Activated T-cell treated with anti-CD3 and anti-CD28 coated beads for 48 hours (primary cell): ENCODE measurements around the gene KLF16.

Source experiments
- DNase-seq: peaks from one replicate; pipeline ENCODE4 v3.0.0-alpha.2; 2020; ENCODE audit warnings: low read depth

Gene KLF16

GRCh38 chr19:1855040-1855827 is 8.1 kb downstream of the KLF16 start:
- peak; percentile 86 for DNase-seq

DNA sequence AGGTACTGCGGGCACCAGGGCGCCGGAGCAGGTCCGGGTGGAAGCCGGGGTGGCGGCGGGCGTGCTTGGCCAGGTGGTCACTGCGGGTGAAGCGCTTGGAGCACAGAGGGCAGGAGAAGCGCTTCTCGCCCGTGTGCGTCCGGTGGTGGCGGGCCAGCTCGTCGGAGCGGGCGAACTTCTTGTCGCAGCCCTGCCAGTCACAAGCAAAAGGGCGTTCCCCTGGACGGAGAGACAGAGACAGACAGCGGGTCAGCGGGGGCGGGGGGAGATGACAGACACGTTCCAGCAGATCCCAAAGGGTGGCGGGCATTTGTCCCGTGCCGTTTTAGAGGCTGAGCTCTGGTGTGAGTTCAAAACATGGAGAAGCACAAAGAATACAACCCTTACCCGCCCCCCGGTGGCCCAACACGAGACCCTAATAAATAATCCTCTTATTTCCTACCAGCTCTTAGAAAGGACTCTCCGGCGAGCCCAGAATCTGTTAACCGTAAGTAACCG is 8.8 kb downstream of the KLF16 start:
- no peak for DNase-seq

DNA sequence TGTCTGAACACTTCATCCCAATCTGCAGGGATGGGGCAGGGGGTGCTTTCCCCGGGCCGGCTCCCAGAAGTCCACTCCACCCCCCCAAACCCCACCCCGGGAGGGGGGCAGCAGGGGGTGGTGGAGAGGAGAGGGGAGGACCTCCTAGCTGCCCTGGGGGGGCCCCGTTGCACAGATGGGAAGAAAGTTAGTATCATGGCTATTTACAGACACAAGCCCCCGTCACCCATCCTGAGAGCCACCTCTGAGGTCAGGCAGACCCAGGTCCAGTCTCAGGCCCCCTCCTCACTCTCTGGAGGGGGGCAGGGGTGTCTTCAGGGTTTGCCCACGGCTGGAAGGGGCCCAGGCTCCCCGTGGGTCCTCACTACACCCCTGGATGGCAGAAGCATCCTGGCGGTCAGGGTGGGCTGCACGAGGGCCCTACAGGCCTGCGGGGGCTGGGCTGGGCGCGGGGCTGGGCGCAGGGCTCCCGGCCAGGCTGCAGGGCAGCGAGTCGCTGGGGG is 9.3 kb downstream of the KLF16 start:
- DNase-seq, result no peak

- peak; percentile 87 for DNase-seq
These were observed 9.9 kb downstream of the KLF16 start for GRCh38 chr19:1853295-1854038.

GRCh38 chr19:1852581-1853128 is 10.7 kb downstream of the KLF16 start:
- no peak for DNase-seq

DNA sequence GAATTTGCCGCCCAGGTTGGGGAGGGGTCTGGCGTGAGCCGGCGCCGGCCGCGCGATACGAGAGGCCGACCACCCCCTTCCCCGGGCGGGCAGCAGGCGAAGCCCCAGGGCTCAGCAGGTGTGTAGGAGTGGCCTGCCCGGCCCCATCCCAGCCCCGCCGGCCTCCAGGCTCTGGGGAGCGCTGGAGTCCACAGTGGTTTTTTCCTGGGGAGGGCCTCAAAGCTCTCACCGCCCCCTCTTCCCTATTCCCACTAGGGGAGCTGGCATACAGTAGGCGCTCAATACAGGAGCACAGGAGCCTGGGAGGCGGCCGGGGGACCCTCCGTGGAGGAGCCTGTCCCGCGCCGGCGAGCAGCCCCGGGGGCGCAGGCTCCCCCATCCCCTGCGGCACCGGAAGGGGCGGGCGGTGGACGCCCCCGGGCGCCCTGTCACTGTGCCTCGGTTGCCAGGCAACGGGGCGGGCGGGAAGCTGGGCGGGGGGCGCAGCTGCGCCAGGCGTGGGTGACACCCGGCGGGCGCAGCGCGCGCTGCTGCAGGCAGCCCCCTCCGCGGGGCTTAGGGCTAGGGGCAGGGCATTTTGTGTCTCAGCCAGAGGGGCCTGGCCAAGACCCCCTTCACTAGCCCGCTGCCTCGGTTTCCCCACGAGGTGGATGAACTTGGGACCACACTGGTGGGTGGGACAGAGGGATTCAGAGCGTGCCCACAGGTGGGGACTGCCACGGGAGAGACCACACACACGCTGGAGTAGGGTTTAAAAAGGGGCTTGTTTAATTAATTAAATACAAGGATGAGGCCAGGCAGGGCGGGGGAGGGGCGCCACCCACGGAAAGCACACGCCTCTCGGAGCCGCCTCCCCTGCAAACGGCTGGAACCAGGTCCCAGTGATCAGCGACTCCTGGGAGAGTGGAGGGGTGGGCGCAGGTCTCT is 11.5 kb downstream of the KLF16 start:
- DNase-seq, result peak; percentile 46

DNA sequence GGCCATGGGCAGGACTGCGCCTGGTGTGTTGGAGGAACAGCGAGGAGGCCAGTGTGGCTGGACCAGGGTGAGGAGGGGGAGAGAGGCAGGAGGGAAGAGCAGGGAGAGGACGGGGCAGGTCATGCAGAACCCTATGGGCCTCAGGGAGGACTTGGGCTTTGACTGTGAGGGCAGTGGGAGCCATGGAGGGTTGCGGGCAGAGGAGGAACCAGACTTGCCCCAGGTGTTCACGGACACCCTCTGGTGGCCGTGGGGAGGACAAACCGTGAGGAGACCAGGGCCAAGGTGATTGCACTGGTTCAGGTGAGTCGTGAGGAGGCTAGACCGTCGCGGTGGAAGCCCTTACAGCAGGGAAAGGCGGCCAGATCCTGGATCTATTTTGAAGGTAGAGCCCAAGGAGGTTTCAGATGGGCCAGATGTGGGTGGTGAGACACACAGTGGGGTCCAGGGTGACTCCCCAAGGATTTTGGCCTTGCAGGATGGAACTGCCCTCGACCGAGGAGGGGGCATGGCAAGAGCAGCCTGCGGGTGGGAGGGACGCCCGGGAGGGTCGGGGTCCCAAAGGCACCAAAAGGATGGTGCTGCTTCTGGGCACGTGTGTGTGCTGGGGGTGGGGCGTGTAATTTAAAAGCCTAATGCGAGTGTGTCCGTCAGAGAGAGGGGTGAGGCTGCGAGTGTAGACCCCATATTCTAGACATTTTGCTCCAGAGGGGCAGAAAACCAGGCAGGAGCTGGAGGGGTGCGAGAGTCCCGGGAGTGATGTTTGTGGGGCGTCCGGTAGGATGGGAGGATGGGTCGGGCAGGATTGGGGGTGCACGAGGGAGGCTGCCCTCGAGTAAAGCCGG is 12.3 kb downstream of the KLF16 start:
- no peak for DNase-seq

- no peak for DNase-seq
These were observed 13.4 kb downstream of the KLF16 start for GRCh38 chr19:1849886-1850398.

DNA sequence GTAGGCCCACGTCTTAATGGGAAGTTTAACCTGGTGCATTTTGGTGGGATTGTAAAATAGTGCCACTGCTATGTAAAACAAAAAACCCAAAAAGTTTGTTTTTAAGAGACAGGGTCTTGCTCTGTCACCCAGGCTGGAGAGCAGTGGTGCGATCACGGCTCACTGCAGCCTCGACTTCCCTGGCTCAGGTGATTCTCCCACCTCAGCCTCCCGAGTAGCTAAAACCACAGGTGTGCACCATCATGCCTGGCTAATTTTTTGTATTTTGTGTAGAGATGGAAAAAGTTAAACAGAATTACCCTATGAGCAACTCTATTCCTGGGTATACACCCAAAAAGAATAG is 14.3 kb downstream of the KLF16 start:
- DNase-seq, result no peak

DNA sequence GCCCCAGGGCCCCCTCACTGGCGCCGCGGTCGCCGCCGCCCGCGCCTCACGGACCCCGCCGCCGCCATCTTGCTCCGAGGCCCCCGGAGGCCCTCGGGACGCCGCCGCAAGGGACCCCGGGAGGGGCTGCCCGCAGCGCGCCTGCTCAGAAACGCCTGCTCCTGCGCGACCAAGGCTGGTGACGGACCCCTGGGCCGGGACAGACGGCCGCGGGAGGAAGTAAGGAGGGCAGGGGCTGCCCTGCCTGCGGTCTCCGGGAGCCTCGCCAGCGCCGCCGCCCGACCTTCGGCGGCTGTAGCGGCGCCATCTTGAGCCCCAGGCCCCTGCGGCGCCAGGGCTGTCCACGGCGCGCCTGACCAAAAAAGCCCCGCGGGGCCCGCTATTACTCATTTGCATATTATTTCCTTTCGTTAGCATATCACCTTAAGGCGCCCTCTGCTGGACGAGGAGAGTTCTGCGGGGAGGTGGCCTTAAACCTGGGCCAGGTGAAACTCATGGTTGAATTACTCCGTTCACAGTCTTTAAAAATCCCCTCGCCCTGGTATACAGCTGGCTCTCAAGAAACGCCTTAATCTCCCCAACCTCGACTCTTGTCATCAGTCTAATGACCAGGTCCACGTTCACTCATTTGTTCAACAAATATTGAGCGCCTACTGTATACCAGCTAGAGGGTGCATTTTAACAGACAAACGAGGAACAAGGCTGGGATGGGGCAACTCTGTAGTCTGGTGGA is 14.8 kb downstream of the KLF16 start, which contains the start of gene REXO1:
Gene REXO1, minus strand, starts transcription at position 85 of the 733 bp plus-strand sequence. CDS start 125 bp downstream, outside the sequence.
- DNase-seq, result peak; percentile 94

DNA sequence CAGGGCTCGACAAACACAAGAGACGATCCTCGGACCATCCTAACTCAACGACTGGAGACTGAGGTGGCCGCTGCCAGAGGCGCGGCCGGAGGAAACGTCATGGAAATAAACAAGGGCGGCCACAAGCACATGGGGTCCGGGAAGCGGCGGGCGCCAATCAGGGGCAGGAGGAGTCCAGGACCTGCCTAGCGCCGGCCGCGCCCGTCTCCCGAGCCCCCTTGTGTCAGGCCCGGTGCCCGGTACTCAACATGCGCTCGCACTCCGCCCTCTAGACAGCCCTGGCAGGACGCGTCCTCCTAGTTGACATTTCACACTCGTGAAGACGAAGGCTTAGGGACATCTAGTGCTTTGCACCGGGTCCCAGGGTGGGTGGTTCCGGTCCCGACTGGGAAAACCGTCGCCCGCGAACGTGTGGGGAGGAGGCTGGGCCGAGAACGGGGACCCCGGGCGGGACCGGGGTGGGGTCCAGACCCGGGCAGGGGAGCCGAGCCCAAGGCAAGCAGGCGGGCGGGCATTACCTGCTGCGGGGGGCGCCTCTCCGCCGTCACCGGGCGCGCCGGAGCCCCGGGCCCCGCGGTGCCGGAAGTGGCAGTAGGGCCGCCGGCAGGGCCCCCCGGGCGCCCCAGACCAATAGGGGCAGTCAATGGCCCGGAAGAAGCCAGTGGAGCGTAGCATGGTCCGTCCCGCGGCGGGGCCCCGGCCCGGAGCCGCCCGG is 15.5 kb downstream of the KLF16 start:
- peak; percentile 35 for DNase-seq

DNA sequence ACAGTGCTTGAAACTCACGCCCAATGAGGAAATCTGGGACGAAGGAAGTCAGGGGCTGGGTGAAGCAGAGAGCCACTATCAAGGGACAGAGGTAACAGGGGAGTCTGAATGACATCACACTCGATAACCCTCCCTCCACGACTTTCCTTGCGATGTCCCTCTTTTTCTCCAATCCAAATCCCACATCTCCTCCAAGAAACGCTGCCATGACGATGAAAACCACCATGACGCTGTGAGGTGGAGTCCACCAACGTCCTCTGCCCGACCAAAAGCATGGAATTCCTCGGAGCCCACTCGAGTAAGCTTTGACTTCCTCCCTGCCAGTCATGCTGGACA is 16.1 kb downstream of the KLF16 start:
- no peak for DNase-seq

GRCh38 chr19:1846517-1847204 is 16.7 kb downstream of the KLF16 start:
- no peak for DNase-seq

DNA sequence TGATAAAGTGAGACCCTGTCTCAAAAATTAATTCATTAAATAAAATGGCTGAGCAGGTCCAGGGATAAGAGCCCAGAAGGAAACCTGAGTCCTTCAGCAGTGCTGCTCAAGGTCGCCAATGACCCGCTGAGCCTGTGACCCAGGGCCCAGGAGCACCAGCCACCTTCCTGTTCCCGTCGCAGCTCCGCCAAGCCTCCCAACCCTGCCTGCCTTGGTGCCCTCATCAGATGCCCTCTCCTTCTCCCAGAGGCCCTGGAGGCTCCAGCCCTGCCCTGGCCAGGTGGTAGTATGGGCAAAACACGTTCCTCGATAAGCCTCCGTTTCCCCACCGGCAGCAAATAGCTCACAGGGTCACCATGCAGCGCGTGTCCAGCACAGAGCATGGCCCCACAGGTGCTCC is 17.7 kb downstream of the KLF16 start:
- no peak for DNase-seq

DNA sequence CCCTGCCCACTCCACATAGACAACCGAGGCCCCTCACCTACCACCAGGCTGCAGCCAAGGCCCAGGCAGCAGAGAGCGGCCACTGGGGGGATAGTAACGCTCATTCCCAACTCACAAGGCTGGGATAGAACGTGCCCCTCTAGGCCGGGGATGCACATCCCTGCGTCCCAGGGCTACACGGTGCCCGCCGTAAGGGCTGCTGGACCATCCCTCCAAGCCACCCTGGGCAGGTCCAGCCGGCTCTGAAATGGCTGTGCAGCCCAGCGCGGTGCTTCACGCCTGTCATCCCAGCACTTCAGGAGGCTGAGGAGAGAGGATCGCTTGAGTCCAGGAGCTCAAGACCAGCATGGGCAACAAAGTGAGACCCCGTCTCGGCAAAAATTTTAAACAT is 18.3 kb downstream of the KLF16 start:
- DNase-seq, result no peak

GRCh38 chr19:1844513-1845124 is 18.8 kb downstream of the KLF16 start:
- DNase-seq, result no peak

GRCh38 chr19:1843646-1844394 is 19.6 kb downstream of the KLF16 start:
- DNase-seq, result no peak
